GM12873 (cell line): ENCODE results near the gene COQ8A.

Source experiments
- TF ChIP-seq, protein P1 (sequence below): IDR thresholded peaks from 2 replicates; pipeline ENCODE4 v1.5.1; 2012; ENCODE audit warnings: low read depth, mild to moderate bottlenecking, moderate library complexity, low read length, control low read depth; ENCODE audit not compliant: insufficient read depth; ENCODE audit errors: missing control alignments

The COQ8A gene

DNA sequence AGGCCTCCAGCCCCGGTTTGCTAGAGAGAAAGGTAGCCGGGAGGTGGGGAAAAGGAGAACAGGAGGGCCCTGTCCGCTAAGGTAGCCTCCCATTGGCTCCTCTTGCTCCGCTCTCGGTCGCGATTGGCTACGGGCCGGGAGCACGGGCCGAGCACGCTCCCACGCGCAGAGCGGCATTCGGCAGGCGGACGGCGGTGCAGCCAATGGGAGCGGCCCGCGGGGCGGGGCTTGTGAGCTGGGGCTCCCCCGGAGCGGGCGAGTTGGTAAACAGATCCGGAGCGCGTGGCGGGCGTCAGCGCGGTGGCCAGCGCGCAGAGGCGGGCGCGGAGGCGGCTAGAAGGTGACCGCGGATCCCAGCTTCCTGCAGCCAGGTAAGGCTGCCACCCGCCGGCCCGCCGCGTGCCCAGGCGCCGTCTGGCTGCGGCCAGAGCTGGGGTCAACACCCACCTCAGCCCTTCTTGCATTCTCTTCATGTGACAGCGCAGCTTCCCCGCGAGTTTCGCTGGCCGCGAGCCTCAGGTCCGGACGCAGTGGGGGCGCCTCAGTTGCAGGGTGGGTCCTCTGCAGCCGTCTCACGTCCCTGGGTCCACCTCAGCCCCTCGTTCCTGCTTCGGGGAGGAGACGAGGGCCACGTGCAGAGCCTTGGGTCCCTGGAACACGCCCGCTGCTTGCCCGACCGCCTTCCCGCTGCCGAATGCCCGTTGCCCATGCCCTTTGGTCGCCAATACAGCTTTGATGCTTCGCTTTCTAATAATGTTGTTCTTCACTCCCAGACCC lies at the start of gene COQ8A:
COQ8A (plus strand) TSS at position 266 of the 777 bp plus-strand sequence. CDS start 21,092 bp downstream, outside the sequence.
- TF ChIP-seq, protein P1, sequence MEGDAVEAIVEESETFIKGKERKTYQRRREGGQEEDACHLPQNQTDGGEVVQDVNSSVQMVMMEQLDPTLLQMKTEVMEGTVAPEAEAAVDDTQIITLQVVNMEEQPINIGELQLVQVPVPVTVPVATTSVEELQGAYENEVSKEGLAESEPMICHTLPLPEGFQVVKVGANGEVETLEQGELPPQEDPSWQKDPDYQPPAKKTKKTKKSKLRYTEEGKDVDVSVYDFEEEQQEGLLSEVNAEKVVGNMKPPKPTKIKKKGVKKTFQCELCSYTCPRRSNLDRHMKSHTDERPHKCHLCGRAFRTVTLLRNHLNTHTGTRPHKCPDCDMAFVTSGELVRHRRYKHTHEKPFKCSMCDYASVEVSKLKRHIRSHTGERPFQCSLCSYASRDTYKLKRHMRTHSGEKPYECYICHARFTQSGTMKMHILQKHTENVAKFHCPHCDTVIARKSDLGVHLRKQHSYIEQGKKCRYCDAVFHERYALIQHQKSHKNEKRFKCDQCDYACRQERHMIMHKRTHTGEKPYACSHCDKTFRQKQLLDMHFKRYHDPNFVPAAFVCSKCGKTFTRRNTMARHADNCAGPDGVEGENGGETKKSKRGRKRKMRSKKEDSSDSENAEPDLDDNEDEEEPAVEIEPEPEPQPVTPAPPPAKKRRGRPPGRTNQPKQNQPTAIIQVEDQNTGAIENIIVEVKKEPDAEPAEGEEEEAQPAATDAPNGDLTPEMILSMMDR: no peak

DNA sequence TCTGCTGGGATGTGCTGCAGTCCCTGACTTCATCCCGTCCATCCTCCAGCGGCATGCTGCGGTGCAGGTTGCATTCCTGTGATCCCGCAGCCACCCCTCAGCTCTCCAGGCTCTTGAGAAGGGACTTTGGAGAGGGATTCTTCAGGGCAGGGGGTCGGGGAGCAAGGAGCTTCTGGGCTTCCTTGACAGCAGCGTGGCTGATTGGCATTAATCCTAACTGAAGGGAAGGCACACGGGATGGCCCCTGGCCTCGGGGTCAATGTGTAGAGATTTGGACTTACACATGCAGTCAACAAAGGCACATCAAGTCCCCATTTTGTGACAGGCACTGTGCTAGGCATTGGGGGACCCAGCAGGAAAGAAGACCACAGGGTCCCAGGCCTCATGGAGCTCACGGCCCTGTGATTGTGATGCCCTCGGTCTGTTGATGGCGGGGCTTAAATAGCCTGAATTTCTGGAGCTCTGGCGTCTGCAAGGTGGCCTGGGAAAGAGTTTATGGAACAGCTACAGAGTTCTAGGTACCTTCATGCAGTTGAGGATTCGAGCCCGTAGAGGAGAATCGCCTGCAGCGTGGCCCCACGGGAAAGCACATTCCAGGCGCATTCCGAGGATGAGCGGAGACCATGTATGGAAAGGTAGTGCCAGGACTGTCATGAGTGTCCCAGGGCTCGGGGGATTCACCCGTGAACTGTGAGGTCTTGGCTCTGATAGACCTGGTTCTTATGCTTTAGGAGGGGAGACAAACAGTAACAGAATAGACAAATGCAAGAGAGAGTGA lies 49.6 kb upstream of the COQ8A start:
- TF ChIP-seq, protein P1: no peak

DNA sequence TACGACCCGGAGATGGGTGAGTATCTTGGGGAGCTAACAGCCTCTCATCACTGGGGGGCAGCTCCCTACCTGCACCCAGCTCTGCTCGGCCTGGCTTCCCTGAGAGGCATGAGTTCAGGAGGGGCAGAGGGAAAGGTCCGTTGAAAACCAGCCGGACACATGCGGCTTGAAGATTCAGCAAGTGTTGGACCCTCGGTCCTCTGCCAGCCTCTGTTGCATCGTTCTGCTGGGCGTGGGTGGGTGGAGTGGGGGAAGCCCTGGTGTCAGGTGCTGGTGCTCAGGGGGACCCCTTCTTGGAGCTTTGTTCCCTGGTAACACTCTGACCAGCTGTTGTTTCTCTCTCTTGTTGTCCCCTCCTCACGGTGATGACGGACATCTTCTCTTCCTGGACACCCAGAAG lies 48.7 kb upstream of the COQ8A start:
- TF ChIP-seq, protein P1: no peak

DNA sequence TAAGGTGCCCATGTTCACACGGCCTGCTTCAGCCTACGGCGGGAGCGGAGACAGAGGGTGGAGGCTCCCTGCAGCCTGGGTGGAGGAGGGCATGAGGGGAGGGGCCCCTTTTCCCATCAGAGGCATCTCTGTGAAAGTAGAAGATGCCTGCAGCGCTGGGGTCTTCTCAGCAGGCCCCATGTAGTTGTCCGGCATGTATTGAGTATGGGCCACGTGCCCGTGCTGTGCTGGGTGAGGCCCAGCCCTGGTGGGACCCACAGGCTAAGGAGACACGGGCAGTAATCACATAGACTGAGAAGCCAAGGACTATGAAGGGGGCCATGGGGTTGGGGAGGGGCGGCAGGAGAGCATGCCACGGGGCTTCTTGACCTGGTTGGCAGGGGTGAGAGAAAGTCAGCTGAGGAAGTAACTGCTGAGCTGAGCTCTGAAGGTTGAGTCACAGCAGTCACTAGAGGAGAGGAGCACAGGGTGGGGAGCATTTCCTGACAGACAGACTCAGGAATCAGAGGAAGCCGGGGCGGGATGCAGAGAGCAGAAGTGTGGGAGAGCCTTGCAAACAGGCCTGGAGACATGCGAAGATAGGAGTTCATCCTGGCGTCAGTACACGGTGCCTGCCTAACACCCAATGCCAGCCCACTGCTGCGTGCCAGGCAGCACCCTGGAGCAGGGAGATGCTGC lies 48.1 kb upstream of the COQ8A start:
- TF ChIP-seq, protein P1: no peak

DNA sequence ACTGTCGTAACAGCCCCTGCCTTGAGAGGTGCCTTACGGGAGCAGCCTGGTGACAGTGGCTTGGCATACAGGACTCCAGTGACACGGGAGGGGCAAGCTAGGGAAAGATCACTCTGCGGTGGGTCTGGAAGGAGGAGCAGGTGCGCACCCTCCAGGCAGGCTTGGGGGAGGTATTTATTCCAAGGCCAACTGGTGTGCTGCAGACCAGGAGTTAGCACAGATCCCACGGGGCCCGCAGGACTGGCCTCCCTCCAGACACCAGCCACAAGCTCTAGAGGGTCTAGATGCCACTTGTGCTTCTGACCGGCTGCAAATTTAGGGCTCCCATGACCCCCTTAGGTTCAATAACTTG lies 47.6 kb upstream of the COQ8A start:
- TF ChIP-seq, protein P1: no peak

DNA sequence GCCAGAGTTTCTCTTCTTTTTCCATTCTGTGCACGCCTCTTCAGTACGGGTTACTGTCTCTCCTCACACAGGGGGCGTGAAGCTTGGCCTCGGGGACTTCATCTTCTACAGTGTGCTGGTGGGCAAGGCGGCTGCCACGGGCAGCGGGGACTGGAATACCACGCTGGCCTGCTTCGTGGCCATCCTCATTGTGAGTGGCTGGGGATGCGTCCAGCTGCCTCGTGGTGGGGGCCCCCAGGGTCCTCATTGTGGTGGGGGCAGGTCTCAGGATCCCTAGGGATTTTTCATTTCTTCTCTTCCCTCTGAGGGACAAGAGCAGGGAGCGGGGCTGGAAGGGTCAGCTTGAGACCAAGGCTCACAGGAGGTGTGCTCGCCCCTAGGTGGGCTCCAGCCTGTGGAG lies 46.2 kb upstream of the COQ8A start:
- TF ChIP-seq, protein P1: no peak

DNA sequence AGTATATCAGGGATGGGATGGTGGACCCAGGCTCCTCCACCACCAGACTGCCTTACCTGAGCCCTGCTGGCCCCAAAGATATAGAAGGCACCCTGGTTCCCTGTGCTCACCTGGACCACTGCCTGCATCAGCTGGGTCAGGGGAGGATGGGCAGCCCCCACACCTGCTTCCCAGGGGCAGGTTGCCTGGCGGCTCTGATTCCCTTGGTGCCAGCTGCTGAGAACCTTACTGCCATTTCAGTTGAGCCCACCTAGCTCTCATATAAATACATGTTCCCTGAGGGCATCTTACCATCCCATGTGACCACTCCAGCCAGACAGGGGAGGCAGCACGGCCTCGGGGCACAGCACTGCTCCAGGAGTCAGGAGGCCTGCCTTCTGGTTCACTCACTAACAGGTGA lies 45.3 kb upstream of the COQ8A start:
- TF ChIP-seq, protein P1: no peak
